NCI-H748 treated with DMSO at 0.1 percent for 48 hours (cell line): ENCODE data around the gene ZSWIM9.
A peak's percentile ranks its signal among the peaks of the same experiment; 100 is the strongest.

Experiments
- DNase-seq: peaks from one replicate; lab custom pipeline; 2025; lab: John Stamatoyannopoulos, UW

ZSWIM9 gene

DNA sequence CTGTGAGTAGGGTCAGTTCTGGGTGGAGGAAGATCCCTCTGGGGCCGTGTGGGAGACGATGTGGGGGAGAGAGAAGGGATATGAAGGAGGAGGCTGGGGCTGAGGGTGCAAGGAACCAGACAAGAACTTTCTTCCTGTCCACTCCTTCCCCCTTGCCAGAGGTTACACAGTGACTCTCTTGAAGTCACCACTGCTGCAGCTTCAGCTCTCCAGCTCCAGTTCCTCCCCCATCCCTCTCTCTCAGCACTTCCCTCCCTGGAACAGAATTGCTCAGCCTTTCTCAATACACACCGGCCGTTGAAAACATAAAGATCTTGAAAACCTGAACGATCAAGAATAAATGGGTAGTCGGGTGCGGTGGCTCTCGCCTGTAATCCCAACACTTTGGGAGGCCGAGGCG is 5.1 kb downstream of the ZSWIM9 start:
- DNase-seq = no peak

GRCh38 chr19:48176226-48176625 is 5.7 kb downstream of the ZSWIM9 start:
- no peak for DNase-seq

- DNase-seq = no peak
Measured at GRCh38 chr19:48181505-48181904, 11.0 kb downstream of the ZSWIM9 start.

GRCh38 chr19:48182434-48182833 is 12.0 kb downstream of the ZSWIM9 start:
- no peak for DNase-seq

DNA sequence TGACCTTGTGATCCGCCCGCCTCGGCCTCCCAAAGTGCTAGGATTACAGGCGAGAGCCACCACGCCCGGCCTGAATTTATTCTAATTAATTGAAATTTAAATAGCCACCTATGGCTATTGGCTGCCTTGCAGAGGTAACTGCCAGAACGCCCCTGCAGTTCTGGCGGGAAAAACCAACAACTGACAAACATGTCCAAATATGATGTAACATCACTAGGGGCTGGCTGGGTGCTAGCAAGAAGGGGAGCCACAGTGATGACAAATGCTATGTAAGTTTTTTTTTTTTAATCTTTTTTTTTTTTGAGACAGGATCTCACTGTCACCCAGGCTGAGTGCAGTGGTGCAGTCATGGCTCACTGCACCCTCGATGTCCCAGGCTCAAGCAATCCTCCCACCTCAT is 12.9 kb downstream of the ZSWIM9 start:
- no peak for DNase-seq

DNA sequence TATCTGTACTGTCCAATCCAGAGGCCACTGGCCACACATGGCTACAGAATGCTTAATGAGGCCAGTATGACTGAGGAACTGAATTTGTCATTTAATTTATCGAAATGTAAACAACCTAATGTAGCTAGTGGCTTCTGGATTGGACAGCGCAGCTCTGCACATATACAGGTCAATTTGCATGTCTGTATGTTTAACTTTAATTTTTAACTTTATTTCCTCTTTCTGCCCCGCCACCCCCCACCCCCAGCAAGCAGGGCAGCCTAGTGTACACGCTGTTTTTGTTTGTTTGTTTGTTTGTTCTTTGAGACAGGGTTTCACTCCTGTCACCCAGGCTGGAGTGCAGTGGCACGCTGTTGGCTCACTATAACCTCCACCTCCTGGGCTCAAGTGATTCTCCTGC is 15.5 kb downstream of the ZSWIM9 start:
- DNase-seq = no peak

- DNase-seq = no peak
Measured at GRCh38 chr19:48186541-48186991, 16.1 kb downstream of the ZSWIM9 start.

- DNase-seq = peak; percentile 17
Measured at GRCh38 chr19:48190288-48190884, 19.9 kb downstream of the ZSWIM9 start.

DNA sequence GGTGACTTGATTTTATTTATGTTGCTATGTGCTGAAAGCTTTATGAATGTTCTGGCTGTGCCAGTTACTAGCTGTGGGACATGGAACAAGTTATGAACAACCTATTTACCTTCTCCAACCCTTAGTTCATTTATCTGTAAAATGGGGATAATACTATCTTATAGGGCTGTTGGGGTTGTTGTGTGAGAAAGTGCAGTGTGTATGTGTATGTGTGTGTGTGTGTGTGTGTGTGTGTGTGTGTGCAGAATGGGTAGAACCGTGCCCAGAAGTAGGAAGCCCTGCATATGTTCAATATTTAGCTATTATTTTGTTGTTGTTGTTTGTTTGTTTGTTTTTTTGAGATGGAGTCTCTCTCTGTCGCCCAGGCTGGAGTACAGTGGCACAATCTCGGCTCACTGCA is 20.4 kb downstream of the ZSWIM9 start:
- no peak for DNase-seq

GRCh38 chr19:48192750-48193149 is 22.3 kb downstream of the ZSWIM9 start:
- DNase-seq = no peak

- no peak for DNase-seq
Measured at GRCh38 chr19:48194041-48194843, 23.8 kb downstream of the ZSWIM9 start.

GRCh38 chr19:48194844-48195830 is 24.7 kb downstream of the ZSWIM9 start:
- no peak for DNase-seq

GRCh38 chr19:48196321-48196763 is 25.9 kb downstream of the ZSWIM9 start:
- DNase-seq = no peak

DNA sequence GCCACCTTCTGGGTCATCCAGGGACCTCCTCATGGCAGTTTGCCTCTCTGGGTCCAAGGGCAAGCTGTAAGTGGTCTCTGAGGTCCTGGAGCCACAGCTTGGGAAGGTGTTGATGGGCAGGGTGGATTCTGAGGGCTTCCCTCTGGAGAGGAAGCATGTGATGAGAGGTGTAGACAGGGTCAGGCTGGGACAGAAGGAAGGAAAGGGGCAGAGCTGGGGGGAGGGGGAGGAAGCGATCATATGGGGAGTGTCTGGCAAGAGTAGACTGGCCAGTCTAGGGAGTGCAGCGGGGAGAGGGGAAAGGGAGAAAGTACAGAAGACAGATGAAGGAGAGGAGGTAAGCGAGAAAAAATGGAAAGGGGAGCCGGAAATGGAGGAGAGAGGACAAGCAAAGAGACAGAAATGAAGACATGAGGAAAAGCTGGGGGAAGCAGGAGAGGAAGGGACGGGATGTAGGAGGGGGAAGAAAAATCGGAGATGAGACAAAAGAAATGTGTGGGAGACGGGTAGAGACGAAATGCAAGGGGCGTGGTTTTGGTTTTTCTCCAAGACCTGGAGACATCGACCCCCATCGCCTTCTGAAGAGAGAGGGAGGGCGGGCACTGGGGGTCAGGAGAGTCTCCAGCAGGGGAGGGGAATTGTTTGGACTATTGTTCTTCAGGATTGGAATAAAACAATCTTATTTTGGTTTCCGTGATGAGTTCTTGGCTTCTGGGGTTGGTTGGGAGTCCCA is 26.6 kb downstream of the ZSWIM9 start:
- no peak for DNase-seq

DNA sequence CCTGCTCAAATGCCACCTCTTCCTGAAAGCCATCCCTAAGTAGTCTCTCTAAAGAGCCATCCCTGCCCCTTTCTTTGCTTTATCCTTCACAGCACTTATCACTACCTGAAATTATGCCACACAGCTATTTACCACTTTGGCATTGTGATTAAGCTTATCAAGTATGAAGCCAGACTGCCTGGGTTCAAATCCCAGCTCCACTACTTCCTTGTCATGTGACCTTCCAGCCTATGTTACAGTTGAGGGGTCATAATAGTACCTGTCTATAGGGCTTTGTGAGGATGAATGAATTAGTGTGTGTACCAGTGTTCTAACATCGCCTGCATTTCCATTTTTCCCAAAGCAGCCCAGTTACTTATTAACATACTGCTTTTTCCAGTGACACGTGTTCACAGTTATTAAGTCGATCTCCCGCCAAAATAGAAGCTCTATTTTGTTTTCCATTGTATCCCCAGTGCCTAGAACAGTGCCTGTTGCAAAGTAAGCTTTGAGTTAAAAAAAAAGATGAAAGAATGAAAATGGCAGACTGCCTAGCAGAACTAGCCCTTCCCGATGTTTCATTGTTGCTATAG is 32.8 kb downstream of the ZSWIM9 start:
- DNase-seq = no peak

DNA sequence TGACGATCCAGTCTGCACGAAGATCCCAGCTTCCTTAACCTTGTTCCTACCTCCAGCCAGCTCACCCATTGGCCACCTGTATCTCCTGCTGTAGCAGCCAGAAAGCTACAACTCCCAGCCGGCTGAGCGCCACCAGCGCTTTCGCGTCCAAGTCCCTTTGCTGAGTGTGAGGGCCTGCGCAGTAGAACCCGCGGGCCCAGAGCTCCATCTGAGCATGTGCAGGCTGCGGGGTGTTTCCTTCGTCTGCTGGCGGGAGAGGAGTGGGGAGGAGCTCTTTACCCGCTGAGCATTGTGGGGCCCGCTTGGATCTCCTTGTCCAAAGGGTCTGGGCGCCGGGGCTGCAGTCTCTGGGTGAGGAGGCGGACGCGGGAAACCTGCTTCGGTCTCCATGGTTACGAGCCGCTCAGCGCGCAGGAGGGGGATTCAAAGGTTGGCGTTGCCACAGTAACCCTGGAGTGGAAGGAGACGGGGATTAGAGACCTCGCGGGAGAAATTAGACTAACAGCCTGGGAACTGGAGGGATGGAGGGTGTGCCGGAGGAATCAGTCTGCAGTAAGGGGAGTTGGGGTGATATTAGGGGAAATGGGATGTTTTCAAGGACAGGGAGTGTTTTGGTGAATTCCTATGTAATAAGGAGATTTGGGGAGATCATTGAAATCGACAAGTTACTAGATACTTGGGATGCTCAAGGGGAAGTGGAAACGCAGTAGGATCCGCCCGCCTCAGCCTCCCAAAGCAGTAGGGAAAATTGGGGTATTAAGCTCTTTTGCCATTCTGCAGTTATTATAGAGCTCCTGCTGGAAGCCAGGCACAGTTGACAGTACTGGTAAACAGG is 33.5 kb downstream of the ZSWIM9 start:
- peak; percentile 99 for DNase-seq

GRCh38 chr19:48206397-48207093 is 36.1 kb downstream of the ZSWIM9 start:
- no peak for DNase-seq

DNA sequence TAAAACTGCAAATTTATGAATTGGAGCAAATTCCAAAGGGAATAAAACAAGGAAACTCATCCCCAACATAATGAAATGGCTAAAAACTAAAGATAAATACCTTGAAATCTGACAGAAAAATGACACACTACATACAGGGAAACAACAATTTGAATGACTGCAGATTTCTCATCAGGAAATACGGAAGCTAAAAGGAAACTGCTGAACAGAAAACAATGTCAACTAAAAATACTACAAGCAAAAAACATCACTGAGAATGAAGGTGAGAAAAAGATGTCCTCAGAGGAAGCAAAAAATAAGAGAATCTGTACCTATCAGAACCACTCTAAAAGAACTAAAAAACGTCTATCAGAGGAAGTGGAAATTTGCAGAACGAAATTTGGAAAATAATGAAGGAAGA is 39.5 kb downstream of the ZSWIM9 start:
- no peak for DNase-seq

- DNase-seq = no peak
Measured at GRCh38 chr19:48213959-48214358, 43.5 kb downstream of the ZSWIM9 start.

DNA sequence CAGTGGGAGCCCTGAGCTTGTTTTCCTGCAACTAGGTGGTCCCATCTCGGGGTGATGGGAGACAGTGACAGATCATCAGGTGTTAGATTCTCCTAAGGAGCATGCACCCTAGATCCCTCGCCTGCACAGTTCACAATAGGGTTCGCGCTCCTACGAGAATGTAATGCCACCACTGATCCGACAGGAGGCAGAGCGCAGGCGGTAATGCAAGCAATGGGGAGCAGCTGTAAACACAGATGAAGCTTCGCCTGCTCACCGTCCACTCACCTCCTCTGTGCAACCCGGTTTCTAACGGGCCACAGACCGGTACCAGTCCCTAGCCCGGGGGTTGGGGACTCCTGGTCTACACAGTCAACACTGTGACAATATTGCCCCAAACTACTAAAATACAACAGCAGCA is 46.5 kb downstream of the ZSWIM9 start:
- DNase-seq = no peak
